Astrocyte (in vitro differentiated cells and primary cell): ENCODE data around the gene C18orf63. TPM values are rescaled to one million over a fixed set of nuclear protein-coding genes. Genes with fewer than 3 reads are reported as not detected.

ENCODE experiments used
- DNase-seq: peaks from one replicate; pipeline ENCODE4 v3.0.0-alpha.2; 2010; ENCODE audit warnings: low read depth
- FAIRE-seq: peaks from 2 replicates; lab custom pipeline; 2011; peaks lifted over from hg19 to GRCh38; lab: Jason Lieb, UNC
- H2AFZ ChIP-seq: 2 replicates; pipeline ENCODE4 v1.6.0; 2012; ENCODE audit warnings: low read depth, low read length, inconsistent platforms
- H3K27ac ChIP-seq: 2 replicates; pipeline ENCODE4 v1.5.1; 2011; ENCODE audit warnings: low read depth, low read length, inconsistent platforms
- H3K27me3 ChIP-seq: 2 replicates; pipeline ENCODE4 v1.6.0; 2011; ENCODE audit warnings: low read length, inconsistent platforms; ENCODE audit not compliant: insufficient read depth
- H3K36me3 ChIP-seq: 2 replicates; pipeline ENCODE4 v1.5.1; 2011; ENCODE audit warnings: low read length, inconsistent platforms; ENCODE audit not compliant: insufficient read depth
- H3K4me1 ChIP-seq: 2 replicates; pipeline ENCODE4 v1.5.1; 2011; ENCODE audit warnings: low read length, inconsistent platforms; ENCODE audit not compliant: insufficient read depth
- H3K4me2 ChIP-seq: 2 replicates; pipeline ENCODE4 v1.6.0; 2012; ENCODE audit warnings: low read length, inconsistent platforms
- H3K4me3 ChIP-seq: 2 replicates; pipeline ENCODE4 v1.5.1; 2011; ENCODE audit warnings: low read depth, mild to moderate bottlenecking, low read length, inconsistent platforms; ENCODE audit not compliant: insufficient read depth
- H3K79me2 ChIP-seq: 2 replicates; pipeline ENCODE4 v1.6.0; 2012; ENCODE audit warnings: mild to moderate bottlenecking, low read length, inconsistent platforms; ENCODE audit not compliant: insufficient read depth
- H3K9ac ChIP-seq: 2 replicates; pipeline ENCODE4 v1.6.0; 2012; ENCODE audit warnings: mild to moderate bottlenecking, low read length, inconsistent platforms
- H3K9me3 ChIP-seq: 2 replicates; pipeline ENCODE4 v1.5.1; 2012; ENCODE audit warnings: low read depth, mild to moderate bottlenecking, low read length, inconsistent platforms; ENCODE audit not compliant: insufficient read depth
- H4K20me1 ChIP-seq: 2 replicates; pipeline ENCODE4 v1.6.0; 2012; ENCODE audit warnings: low read length, inconsistent platforms; ENCODE audit not compliant: insufficient read depth
- H3K27ac Mint-ChIP-seq: one replicate; pipeline ENCODE4 v1.8.0; 2021; ENCODE audit warnings: mild to moderate bottlenecking, mixed read lengths; ENCODE audit not compliant: unreplicated experiment
- H3K27me3 Mint-ChIP-seq: one replicate; pipeline ENCODE4 v1.8.0; 2021; ENCODE audit warnings: low read depth, mixed read lengths; ENCODE audit not compliant: unreplicated experiment
- H3K36me3 Mint-ChIP-seq: one replicate; pipeline ENCODE4 v1.8.0; 2021; ENCODE audit warnings: low read depth, mixed read lengths; ENCODE audit not compliant: unreplicated experiment
- H3K4me1 Mint-ChIP-seq: one replicate; pipeline ENCODE4 v1.8.0; 2021; ENCODE audit warnings: low read depth, mixed read lengths; ENCODE audit not compliant: unreplicated experiment
- H3K4me3 Mint-ChIP-seq: one replicate; pipeline ENCODE4 v1.8.0; 2021; ENCODE audit warnings: mild to moderate bottlenecking, moderate library complexity, mixed read lengths; ENCODE audit not compliant: unreplicated experiment
- H3K9me3 Mint-ChIP-seq: one replicate; pipeline ENCODE4 v1.8.0; 2021; ENCODE audit warnings: mild to moderate bottlenecking, mixed read lengths; ENCODE audit not compliant: unreplicated experiment
- CTCF ChIP-seq: IDR thresholded peaks from 2 replicates; pipeline ENCODE4 v1.5.1; 2011; ENCODE audit warnings: low read depth, mild to moderate bottlenecking, inconsistent platforms, low read length, moderate library complexity; ENCODE audit not compliant: insufficient read depth
- EZH2 ChIP-seq: IDR thresholded peaks from 2 replicates; pipeline ENCODE4 v1.6.1; 2012; ENCODE audit warnings: mild to moderate bottlenecking, low read length, inconsistent platforms; ENCODE audit not compliant: insufficient read depth
- total RNA-seq: library from RNA; stranded (reverse); gene quantifications from 2 replicates; pipeline ENCODE4 v1.2.1, GENCODE V29; 2021

C18orf63 gene
- total RNA-seq, 1 donor from 2014 or later = not detected

GRCh38 chr18:74299162-74299561 lies 16.5 kb upstream of the C18orf63 start:
- no peaks in the 10 kb centered on the region for H3K36me3 Mint-ChIP-seq

GRCh38 chr18:74299746-74300145 lies 15.9 kb upstream of the C18orf63 start:
- Histone ChIP-seq H4K20me1 (no peaks in the 10 kb centered on the region), H3K4me1 (peaks cover 11% of the 10 kb centered on the region), H2AFZ (no peak overlapping the region), H3K9me3 (no peaks in the 10 kb centered on the region), H3K4me2 (no peak overlapping the region), H3K36me3 (no peaks in the 10 kb centered on the region), H3K9ac (no peak overlapping the region), H3K27me3 (no peaks in the 10 kb centered on the region), H3K4me3 (no peak overlapping the region), H3K27ac (no peak overlapping the region), H3K79me2 (no peaks in the 10 kb centered on the region)
- Mint-ChIP-seq H3K36me3 (no peaks in the 10 kb centered on the region), H3K27me3 (no peaks in the 10 kb centered on the region), H3K27ac (no peak overlapping the region), H3K4me1 (peaks cover 22% of the 10 kb centered on the region), H3K9me3 (no peaks in the 10 kb centered on the region), H3K4me3 (no peak overlapping the region)
- DNase-seq = peak; percentile 72
- no peak for FAIRE-seq
- TF ChIP-seq EZH2 (no peak), CTCF (no peak)

More at GRCh38 chr18:74299162-74299561, 16.5 kb upstream of the C18orf63 start:
- no peak overlapping the region for H3K4me3 Mint-ChIP-seq
- Histone ChIP-seq H3K36me3 (no peaks in the 10 kb centered on the region), H3K9ac (no peak overlapping the region), H2AFZ (no peak overlapping the region), H3K79me2 (no peaks in the 10 kb centered on the region), H3K27ac (no peak overlapping the region), H3K4me1 (peaks cover 11% of the 10 kb centered on the region), H3K27me3 (no peaks in the 10 kb centered on the region), H3K4me3 (no peak overlapping the region), H3K4me2 (no peak overlapping the region), H4K20me1 (no peaks in the 10 kb centered on the region), H3K9me3 (no peaks in the 10 kb centered on the region)
- TF ChIP-seq EZH2 = no peak
- TF ChIP-seq CTCF = no peak
- no peak for DNase-seq
- H3K4me1 Mint-ChIP-seq = peaks cover 22% of the 10 kb centered on the region
- H3K27ac Mint-ChIP-seq = no peak overlapping the region
- FAIRE-seq = no peak
- H3K27me3 Mint-ChIP-seq = no peaks in the 10 kb centered on the region
- no peaks in the 10 kb centered on the region for H3K9me3 Mint-ChIP-seq

GRCh38 chr18:74303306-74303705 lies 12.3 kb upstream of the C18orf63 start:
- Histone ChIP-seq H3K36me3 (no peaks in the 10 kb centered on the region), H3K9me3 (no peaks in the 10 kb centered on the region), H3K9ac (no peak overlapping the region), H3K27me3 (no peaks in the 10 kb centered on the region), H3K79me2 (no peaks in the 10 kb centered on the region), H3K4me1 (peaks cover 11% of the 10 kb centered on the region), H3K27ac (no peak overlapping the region), H4K20me1 (no peaks in the 10 kb centered on the region), H3K4me3 (no peak overlapping the region), H3K4me2 (no peak overlapping the region), H2AFZ (no peak overlapping the region)
- Mint-ChIP-seq H3K4me1 (peaks cover 22% of the 10 kb centered on the region), H3K36me3 (no peaks in the 10 kb centered on the region), H3K27ac (no peak overlapping the region), H3K4me3 (no peak overlapping the region), H3K9me3 (no peaks in the 10 kb centered on the region), H3K27me3 (no peaks in the 10 kb centered on the region)
- TF ChIP-seq EZH2 = no peak
- TF ChIP-seq CTCF = no peak
- no peak for FAIRE-seq
- DNase-seq = no peak
